NCI-H748 (cell line): Measurements from ENCODE around the gene TMEM184A.

Experiments used
- DNase-seq: peaks from one replicate; lab custom pipeline; 2025; ENCODE audit not compliant: unreplicated experiment; lab: John Stamatoyannopoulos, UW

TMEM184A gene

GRCh38 chr7:1505731-1506550 lies 50.1 kb downstream of the TMEM184A start:
- no peak for DNase-seq

GRCh38 chr7:1503816-1504775 lies 51.9 kb downstream of the TMEM184A start, which contains the start of gene INTS1:
INTS1 (minus strand) TSS chr7:1504389; CDS start chr7:1503960, 429 bp downstream.
- DNase-seq: peak; percentile 94

- DNase-seq: no peak
Measured at GRCh38 chr7:1503390-1503789, 52.6 kb downstream of the TMEM184A start.

GRCh38 chr7:1502845-1503244 lies 53.2 kb downstream of the TMEM184A start:
- DNase-seq: no peak

GRCh38 chr7:1501487-1502270 lies 54.3 kb downstream of the TMEM184A start:
- DNase-seq: no peak

- DNase-seq: no peak
Measured at GRCh38 chr7:1500064-1500807, 55.8 kb downstream of the TMEM184A start.

GRCh38 chr7:1499367-1500029 lies 56.5 kb downstream of the TMEM184A start:
- DNase-seq: no peak

GRCh38 chr7:1498370-1499305 lies 57.4 kb downstream of the TMEM184A start:
- DNase-seq: no peak

- no peak for DNase-seq
Measured at GRCh38 chr7:1497293-1497927, 58.6 kb downstream of the TMEM184A start.

- no peak for DNase-seq
Measured at GRCh38 chr7:1496531-1497292, 59.3 kb downstream of the TMEM184A start.

GRCh38 chr7:1495564-1496242 lies 60.3 kb downstream of the TMEM184A start:
- DNase-seq: no peak

- DNase-seq: no peak
Measured at GRCh38 chr7:1494866-1495563, 61.0 kb downstream of the TMEM184A start.

- no peak for DNase-seq
Measured at GRCh38 chr7:1494447-1494846, 61.6 kb downstream of the TMEM184A start.

GRCh38 chr7:1493571-1493970 lies 62.4 kb downstream of the TMEM184A start:
- DNase-seq: no peak

GRCh38 chr7:1493129-1493528 lies 62.9 kb downstream of the TMEM184A start:
- DNase-seq: no peak

GRCh38 chr7:1492640-1493039 lies 63.4 kb downstream of the TMEM184A start:
- DNase-seq: no peak
